HepG2 (cell line): Measurements from ENCODE around the gene BRD2. TPM values are rescaled to one million over a fixed set of nuclear protein-coding genes. Genes with fewer than 3 reads are reported as not detected.
A peak's percentile ranks its signal among the peaks of the same experiment; 100 is the strongest.

ENCODE experiments used
- HES4 ChIP-seq: sonication (generic); formaldehyde crosslinking; IDR thresholded peaks from 2 replicates; pipeline ENCODE4 v1.9.0; 2021; ENCODE audit warnings: mild to moderate bottlenecking, missing genetic modification reagents, borderline replicate concordance
- HOXD1 ChIP-seq: sonication (generic); formaldehyde crosslinking; IDR thresholded peaks from 2 replicates; pipeline ENCODE4 v1.5.0; 2020; ENCODE audit warnings: missing genetic modification reagents
- MEIS2 ChIP-seq: sonication (generic); formaldehyde crosslinking; IDR thresholded peaks from 2 replicates; pipeline ENCODE4 v1.9.0; 2021; ENCODE audit warnings: mild to moderate bottlenecking, missing genetic modification reagents
- SMAD9 ChIP-seq: sonication (generic); formaldehyde crosslinking; IDR thresholded peaks from 2 replicates; pipeline ENCODE4 v1.5.1; 2020; ENCODE audit warnings: mild to moderate bottlenecking, missing genetic modification reagents
- ZFP36 ChIP-seq: fragments of 150-350 bp; IDR thresholded peaks from 2 replicates; pipeline ENCODE4 v1.6.1; 2018; ENCODE audit warnings: borderline replicate concordance, low read length, low read depth; ENCODE audit not compliant: partially characterized antibody
- ZFP36L1 ChIP-seq: sonication (generic); formaldehyde crosslinking; IDR thresholded peaks from 2 replicates; pipeline ENCODE4 v1.8.0; 2022; ENCODE audit warnings: mild to moderate bottlenecking, missing genetic modification reagents, moderate library complexity
- ZNF207 ChIP-seq: fragments of 450-650 bp; IDR thresholded peaks from 2 replicates; pipeline ENCODE4 v1.6.1; 2016; ENCODE audit warnings: antibody characterized with exemption, borderline replicate concordance
- ZNF24 ChIP-seq: fragments of 450-650 bp; IDR thresholded peaks from 2 replicates; pipeline ENCODE4 v1.6.1; 2017; ENCODE audit warnings: antibody characterized with exemption, mild to moderate bottlenecking
- ZNF263 ChIP-seq: sonication (generic); formaldehyde crosslinking; IDR thresholded peaks from 2 replicates; pipeline ENCODE4 v1.4.0; 2020; ENCODE audit warnings: missing genetic modification reagents
- ZNF317 ChIP-seq: sonication (generic); formaldehyde crosslinking; IDR thresholded peaks from 2 replicates; pipeline ENCODE4 v1.5.0; 2020; ENCODE audit warnings: mild to moderate bottlenecking, missing genetic modification reagents
- ZNF333 ChIP-seq: sonication (generic); formaldehyde crosslinking; IDR thresholded peaks from 2 replicates; pipeline ENCODE4 v1.4.0; 2020; ENCODE audit warnings: mild to moderate bottlenecking, missing genetic modification reagents, borderline replicate concordance
- ZNF577 ChIP-seq: sonication (generic); formaldehyde crosslinking; IDR thresholded peaks from 2 replicates; pipeline ENCODE4 v1.4.0; 2020; ENCODE audit warnings: mild to moderate bottlenecking, low read depth, missing genetic modification reagents, borderline replicate concordance
- ZNF614 ChIP-seq: IDR thresholded peaks from 2 replicates; pipeline ENCODE4 v1.6.1; 2018; ENCODE audit warnings: missing biosample characterization, missing genetic modification reagents, inconsistent platforms, borderline replicate concordance
- ZNF792 ChIP-seq: IDR thresholded peaks from 2 replicates; pipeline ENCODE4 v1.6.1; 2016
- ZNF883 ChIP-seq: sonication (generic); formaldehyde crosslinking; IDR thresholded peaks from 2 replicates; pipeline ENCODE4 v1.5.1; 2020; ENCODE audit warnings: mild to moderate bottlenecking, missing genetic modification reagents; ENCODE audit errors: not compliant biosample characterization
- polyA plus RNA-seq, 8 experiments: library from polyadenylated mRNA; depleted of rRNA in 3 of 8; stranded (reverse) in 7 of 8; unstranded in 1 of 8; fragments of >200 nt; fragmentation: Illumina TruSeq in 4 of 8; extraction: Trizol in 4 of 8; gene quantifications; 2 replicates each; pipeline versions ENCODE4 v1.2.1 to v1.2.3, GENCODE V29; 2011 to 2016; ENCODE audit warnings: low read depth in 4 of 8, missing spikeins in 1 of 8, mixed read lengths in 1 of 8; ENCODE audit not compliant: insufficient read depth in 1 of 8
- total RNA-seq, 5 experiments: library from RNA; depleted of rRNA; stranded (reverse); fragments of >200 nt; fragmentation: Illumina TruSeq; extraction: Trizol; gene quantifications; 2 replicates each; pipeline ENCODE4 v1.2.3, GENCODE V29; 2016; ENCODE audit warnings: low read depth in 1 of 5
- TF ChIP-seq, protein P1 (sequence below), 2 experiments: sonication (generic) in 1 of 2; formaldehyde crosslinking in 1 of 2; IDR thresholded peaks; 2 replicates each; pipeline versions ENCODE4 v1.5.1 to v1.6.1; 2011 to 2020; ENCODE audit warnings: borderline replicate concordance in 1 of 2, low read depth in 1 of 2, low read length in 1 of 2, mild to moderate bottlenecking in 1 of 2, missing genetic modification reagents in 1 of 2, moderate library complexity in 1 of 2
- TF ChIP-seq, protein P2 (sequence below): sonication (generic); formaldehyde crosslinking; conservative IDR thresholded peaks from 2 replicates; pipeline ENCODE4 v1.4.0; 2020; ENCODE audit warnings: missing genetic modification reagents
- TF ChIP-seq, protein P3 (sequence below): sonication (generic); formaldehyde crosslinking; IDR thresholded peaks from 2 replicates; pipeline ENCODE4 v1.4.0; 2020; ENCODE audit warnings: missing genetic modification reagents, mild to moderate bottlenecking, borderline replicate concordance
- TF ChIP-seq, protein P4 (sequence below): sonication (generic); formaldehyde crosslinking; IDR thresholded peaks from 2 replicates; pipeline ENCODE4 v1.4.0; 2020; ENCODE audit warnings: missing genetic modification reagents

Gene BRD2
- total and polyA plus RNA-seq, 2 of the 13 experiments (the other 11 are each of a cell fraction or from before 2014, with no cell fraction given) = 143 to 202 TPM

DNA sequence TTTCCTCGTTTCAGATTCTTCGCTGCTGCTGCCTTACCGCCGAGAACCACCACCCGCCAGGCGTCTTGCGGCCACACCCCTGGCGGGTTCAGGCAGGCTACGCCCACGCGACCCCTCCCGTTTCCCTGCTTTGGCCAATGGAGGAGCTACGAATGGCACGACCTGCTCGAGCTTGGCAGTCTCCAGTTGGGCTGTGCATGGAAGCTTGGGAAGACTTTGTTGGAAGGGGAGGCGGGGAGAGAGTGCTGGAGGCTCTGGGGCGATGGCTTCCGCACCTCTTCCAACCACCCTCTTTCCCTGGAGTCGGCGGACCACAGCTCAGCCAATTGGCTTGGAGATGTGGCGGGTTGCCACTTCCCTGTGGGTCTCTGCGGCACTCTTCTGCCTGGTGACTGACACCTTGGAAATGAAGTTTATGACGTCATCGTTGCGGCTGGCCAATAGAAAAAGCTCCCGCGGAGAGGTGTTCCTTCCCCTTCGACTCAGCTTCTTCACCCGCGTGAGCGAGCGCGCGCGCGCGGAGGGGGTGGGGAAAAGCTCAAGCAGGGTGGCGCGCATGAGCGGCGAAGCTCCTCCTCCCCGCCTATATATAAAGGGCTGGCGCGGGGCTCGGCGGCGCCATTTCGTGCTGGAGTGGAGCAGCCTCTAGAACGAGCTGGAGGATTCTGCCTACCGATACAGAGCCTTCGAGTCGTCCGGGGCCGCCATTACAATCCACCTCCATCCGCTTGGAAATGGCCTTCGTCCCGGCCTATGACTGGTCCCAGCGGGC is 3.4 kb downstream of the BRD2 start (continued):
- TF ChIP-seq, protein P1, sequence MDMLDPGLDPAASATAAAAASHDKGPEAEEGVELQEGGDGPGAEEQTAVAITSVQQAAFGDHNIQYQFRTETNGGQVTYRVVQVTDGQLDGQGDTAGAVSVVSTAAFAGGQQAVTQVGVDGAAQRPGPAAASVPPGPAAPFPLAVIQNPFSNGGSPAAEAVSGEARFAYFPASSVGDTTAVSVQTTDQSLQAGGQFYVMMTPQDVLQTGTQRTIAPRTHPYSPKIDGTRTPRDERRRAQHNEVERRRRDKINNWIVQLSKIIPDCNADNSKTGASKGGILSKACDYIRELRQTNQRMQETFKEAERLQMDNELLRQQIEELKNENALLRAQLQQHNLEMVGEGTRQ (IDR thresholded peaks at IDR 0.05; ENCODE audit: low read depth, low read length) = no peak
- TF ChIP-seq, protein P1 (CRISPR knock-in tag; IDR thresholded peaks at IDR 0.05; ENCODE audit: borderline replicate concordance) = no peak
- TF ChIP-seq ZNF614 (CRISPR knock-in tag) (0 out of 2 replicates have a peak, but pooled peaks have one; percentile 43), ZNF24 (peak; percentile 62; the same call in 1 of the 2 replicates), HES4 (CRISPR knock-in tag) (peak; percentile 82), ZNF577 (CRISPR knock-in tag) (no peak), ZNF792 (CRISPR knock-in tag) (peak; percentile 95), SMAD9 (CRISPR knock-in tag) (no peak; the same call in none of the 2 replicates), ZNF263 (CRISPR knock-in tag) (peak; percentile 74), ZNF207 (0 out of 2 replicates have a peak, but pooled peaks have one; percentile 6), ZFP36L1 (peak; percentile 64; the same call in 1 of the 2 replicates), MEIS2 (peak; percentile 86; the same call in 1 of the 2 replicates), ZFP36 (peak; percentile 11), ZNF317 (no peak), HOXD1 (CRISPR knock-in tag) (peak; percentile 64), ZNF333 (CRISPR knock-in tag) (no peak), ZNF883 (peak; percentile 53)
- TF ChIP-seq, protein P2, sequence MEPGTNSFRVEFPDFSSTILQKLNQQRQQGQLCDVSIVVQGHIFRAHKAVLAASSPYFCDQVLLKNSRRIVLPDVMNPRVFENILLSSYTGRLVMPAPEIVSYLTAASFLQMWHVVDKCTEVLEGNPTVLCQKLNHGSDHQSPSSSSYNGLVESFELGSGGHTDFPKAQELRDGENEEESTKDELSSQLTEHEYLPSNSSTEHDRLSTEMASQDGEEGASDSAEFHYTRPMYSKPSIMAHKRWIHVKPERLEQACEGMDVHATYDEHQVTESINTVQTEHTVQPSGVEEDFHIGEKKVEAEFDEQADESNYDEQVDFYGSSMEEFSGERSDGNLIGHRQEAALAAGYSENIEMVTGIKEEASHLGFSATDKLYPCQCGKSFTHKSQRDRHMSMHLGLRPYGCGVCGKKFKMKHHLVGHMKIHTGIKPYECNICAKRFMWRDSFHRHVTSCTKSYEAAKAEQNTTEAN (CRISPR knock-in tag) = peak; percentile 75
- TF ChIP-seq, protein P3, sequence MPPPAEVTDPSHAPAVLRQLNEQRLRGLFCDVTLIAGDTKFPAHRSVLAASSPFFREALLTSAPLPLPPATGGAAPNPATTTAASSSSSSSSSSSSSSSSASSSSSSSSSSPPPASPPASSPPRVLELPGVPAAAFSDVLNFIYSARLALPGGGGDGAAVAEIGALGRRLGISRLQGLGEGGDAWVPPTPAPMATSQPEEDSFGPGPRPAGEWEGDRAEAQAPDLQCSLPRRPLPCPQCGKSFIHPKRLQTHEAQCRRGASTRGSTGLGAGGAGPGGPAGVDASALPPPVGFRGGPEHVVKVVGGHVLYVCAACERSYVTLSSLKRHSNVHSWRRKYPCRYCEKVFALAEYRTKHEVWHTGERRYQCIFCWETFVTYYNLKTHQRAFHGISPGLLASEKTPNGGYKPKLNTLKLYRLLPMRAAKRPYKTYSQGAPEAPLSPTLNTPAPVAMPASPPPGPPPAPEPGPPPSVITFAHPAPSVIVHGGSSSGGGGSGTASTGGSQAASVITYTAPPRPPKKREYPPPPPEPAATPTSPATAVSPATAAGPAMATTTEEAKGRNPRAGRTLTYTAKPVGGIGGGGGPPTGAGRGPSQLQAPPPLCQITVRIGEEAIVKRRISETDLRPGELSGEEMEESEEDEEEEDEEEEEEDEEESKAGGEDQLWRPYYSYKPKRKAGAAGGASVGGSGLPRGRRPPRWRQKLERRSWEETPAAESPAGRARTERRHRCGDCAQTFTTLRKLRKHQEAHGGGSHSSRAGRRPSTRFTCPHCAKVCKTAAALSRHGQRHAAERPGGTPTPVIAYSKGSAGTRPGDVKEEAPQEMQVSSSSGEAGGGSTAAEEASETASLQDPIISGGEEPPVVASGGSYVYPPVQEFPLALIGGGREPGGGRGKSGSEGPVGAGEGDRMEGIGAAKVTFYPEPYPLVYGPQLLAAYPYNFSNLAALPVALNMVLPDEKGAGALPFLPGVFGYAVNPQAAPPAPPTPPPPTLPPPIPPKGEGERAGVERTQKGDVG (CRISPR knock-in tag) = peak; percentile 98; the same call in 1 of the 2 replicates
- TF ChIP-seq, protein P4, sequence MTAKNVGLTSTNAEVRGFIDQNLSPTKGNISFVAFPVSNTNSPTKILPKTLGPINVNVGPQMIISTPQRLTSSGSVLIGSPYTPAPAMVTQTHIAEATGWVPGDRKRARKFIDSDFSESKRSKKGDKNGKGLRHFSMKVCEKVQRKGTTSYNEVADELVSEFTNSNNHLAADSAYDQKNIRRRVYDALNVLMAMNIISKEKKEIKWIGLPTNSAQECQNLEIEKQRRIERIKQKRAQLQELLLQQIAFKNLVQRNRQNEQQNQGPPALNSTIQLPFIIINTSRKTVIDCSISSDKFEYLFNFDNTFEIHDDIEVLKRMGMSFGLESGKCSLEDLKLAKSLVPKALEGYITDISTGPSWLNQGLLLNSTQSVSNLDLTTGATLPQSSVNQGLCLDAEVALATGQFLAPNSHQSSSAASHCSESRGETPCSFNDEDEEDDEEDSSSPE (CRISPR knock-in tag) = peak; percentile 97
